CD4-positive, alpha-beta T cell treated with Interleukin-15 for 1 hour (primary cell): ENCODE data around the gene PSMD5.

Experiments used
- DNase-seq: peaks from one replicate; pipeline ENCODE4 v3.0.0-alpha.2; 2020

PSMD5 gene

GRCh38 chr9:120801441-120801840, 41.3 kb downstream of the PSMD5 start:
- DNase-seq: no peak

GRCh38 chr9:120792898-120793765, 49.6 kb downstream of the PSMD5 start, which contains the start of gene FBXW2:
Gene FBXW2 (minus strand): TSS chr9:120793416. CDS start chr9:120788258, 5,158 bp downstream.
- peak; percentile 84 for DNase-seq

- DNase-seq: no peak
Observed at GRCh38 chr9:120791161-120791560, 51.6 kb downstream of the PSMD5 start.

GRCh38 chr9:120787933-120788332, 54.8 kb downstream of the PSMD5 start:
- no peak for DNase-seq

- no peak for DNase-seq
Observed at GRCh38 chr9:120783602-120784047, 59.1 kb downstream of the PSMD5 start.

- DNase-seq: no peak
Observed at GRCh38 chr9:120781236-120781635, 61.5 kb downstream of the PSMD5 start.

- DNase-seq: no peak
Observed at GRCh38 chr9:120780367-120780766, 62.4 kb downstream of the PSMD5 start.

- no peak for DNase-seq
Observed at GRCh38 chr9:120779227-120779626, 63.5 kb downstream of the PSMD5 start.

GRCh38 chr9:120778758-120779157, 64.0 kb downstream of the PSMD5 start:
- DNase-seq: no peak

GRCh38 chr9:120777229-120777628, 65.5 kb downstream of the PSMD5 start:
- DNase-seq: no peak

GRCh38 chr9:120776788-120777187, 65.9 kb downstream of the PSMD5 start:
- no peak for DNase-seq

- DNase-seq: no peak
Observed at GRCh38 chr9:120775859-120776258, 66.9 kb downstream of the PSMD5 start.

GRCh38 chr9:120774719-120775118, 68.0 kb downstream of the PSMD5 start:
- DNase-seq: no peak

- DNase-seq: no peak
Observed at GRCh38 chr9:120773256-120773655, 69.5 kb downstream of the PSMD5 start.

GRCh38 chr9:120770931-120771330, 71.8 kb downstream of the PSMD5 start:
- DNase-seq: peak; percentile 27

- no peak for DNase-seq
Observed at GRCh38 chr9:120768886-120769285, 73.8 kb downstream of the PSMD5 start.

GRCh38 chr9:120768247-120768646, 74.5 kb downstream of the PSMD5 start:
- no peak for DNase-seq

GRCh38 chr9:120767451-120767850, 75.3 kb downstream of the PSMD5 start:
- no peak for DNase-seq
